GM23338 (cell line): ENCODE data around the gene SFT2D1.

Source experiments
- CREB1 ChIP-seq: fragments of 250-450 bp; sonication (Bioruptor Pico); IDR thresholded peaks from 2 replicates; pipeline ENCODE4 v1.5.0; 2020; ENCODE audit warnings: low read depth, mild to moderate bottlenecking, moderate library complexity
- EZH2 ChIP-seq: fragments of 200-600 bp; sonication (generic); IDR thresholded peaks from one replicate; pipeline ENCODE4 v1.8.0; 2017; ENCODE audit warnings: antibody characterized with exemption, mild to moderate bottlenecking, low read depth; ENCODE audit not compliant: unreplicated experiment
- EZH2phosphoT487 ChIP-seq: fragments of 200-600 bp; sonication (generic); IDR thresholded peaks from one replicate; pipeline ENCODE4 v1.8.1; 2018; ENCODE audit warnings: antibody characterized with exemption; ENCODE audit not compliant: unreplicated experiment
- JUNB ChIP-seq: IDR thresholded peaks from one replicate; pipeline ENCODE4 v1.6.1; 2016; ENCODE audit warnings: antibody characterized with exemption; ENCODE audit not compliant: unreplicated experiment
- POLR2AphosphoS5 ChIP-seq: IDR thresholded peaks from 2 replicates; pipeline ENCODE4 v1.6.1; 2016; ENCODE audit warnings: antibody characterized with exemption, low read depth
- STAT1 ChIP-seq: IDR thresholded peaks from one replicate; pipeline ENCODE4 v1.6.1; 2016; ENCODE audit warnings: antibody characterized with exemption; ENCODE audit not compliant: unreplicated experiment
- ZNF114 ChIP-seq: fragments of 250-450 bp; sonication (Bioruptor Pico); IDR thresholded peaks from 2 replicates; pipeline ENCODE4 v1.5.0; 2020; ENCODE audit warnings: mild to moderate bottlenecking, moderate library complexity
- ZNF331 ChIP-seq: fragments of 250-450 bp; sonication (Bioruptor Pico); IDR thresholded peaks from 2 replicates; pipeline ENCODE4 v1.5.0; 2020; ENCODE audit warnings: low read depth, mild to moderate bottlenecking, moderate library complexity
- TF ChIP-seq, protein P1 (sequence below), 2 experiments: fragments of 200-600 bp in 1 of 2; sonication (generic) in 1 of 2; conservative IDR thresholded peaks; 2 replicates each; pipeline versions ENCODE4 v1.5.1 to v1.6.1; 2016 to 2017; ENCODE audit warnings: antibody characterized with exemption in 2 of 2, low read depth in 2 of 2, mild to moderate bottlenecking in 2 of 2, moderate library complexity in 1 of 2
- TF ChIP-seq, protein P2 (sequence below): IDR thresholded peaks from 2 replicates; pipeline ENCODE4 v1.6.1; 2016; ENCODE audit warnings: antibody characterized with exemption
- TF ChIP-seq, protein P3 (sequence below): IDR thresholded peaks from one replicate; pipeline ENCODE4 v1.6.1; 2018; ENCODE audit warnings: antibody characterized with exemption; ENCODE audit not compliant: unreplicated experiment

DNA sequence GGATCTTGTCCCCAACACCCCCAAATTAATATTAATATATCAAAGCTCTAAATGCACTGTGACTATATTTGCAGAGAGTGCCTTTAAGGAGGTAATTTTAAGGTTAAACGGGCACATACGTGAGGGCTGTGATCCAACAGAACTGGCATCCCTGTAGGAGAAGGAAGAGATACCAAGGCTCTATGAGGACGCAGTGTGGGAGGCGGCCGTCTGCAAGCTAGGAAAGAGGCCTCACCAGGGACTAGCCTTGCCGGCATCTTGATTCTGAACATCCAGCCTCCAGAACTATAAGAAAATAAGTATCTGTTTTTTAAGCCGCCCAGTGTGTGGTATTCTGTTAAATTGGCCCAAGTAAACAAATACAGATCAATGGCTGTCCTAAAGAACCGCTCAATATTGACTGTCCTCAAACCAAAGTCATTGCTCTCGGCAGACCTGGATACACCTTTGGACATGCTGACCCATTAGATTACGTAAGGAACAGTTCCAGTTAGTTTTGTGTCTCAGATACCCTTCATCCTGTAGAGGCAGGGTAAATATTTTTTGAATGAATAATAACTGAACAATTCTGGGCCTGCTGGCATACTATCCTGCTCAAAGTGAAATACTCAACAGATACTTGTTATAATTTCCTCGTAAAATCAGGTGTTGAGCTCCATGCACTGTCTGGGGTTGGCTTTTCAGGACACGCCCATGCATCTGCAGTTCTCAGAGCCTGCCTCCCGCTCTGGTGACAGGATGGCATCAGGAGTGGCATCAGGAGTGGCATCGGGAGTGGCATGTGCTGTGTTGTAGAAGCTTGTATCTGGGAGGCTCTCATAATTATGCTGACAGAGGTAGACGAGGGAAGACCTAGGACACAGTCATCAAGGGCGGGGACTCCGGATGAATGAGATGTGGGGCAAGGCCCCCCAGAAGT lies 40.5 kb downstream of the SFT2D1 start:
- no peak for TF ChIP-seq POLR2AphosphoS5
- no peak for TF ChIP-seq EZH2phosphoT487
- TF ChIP-seq, protein P1, sequence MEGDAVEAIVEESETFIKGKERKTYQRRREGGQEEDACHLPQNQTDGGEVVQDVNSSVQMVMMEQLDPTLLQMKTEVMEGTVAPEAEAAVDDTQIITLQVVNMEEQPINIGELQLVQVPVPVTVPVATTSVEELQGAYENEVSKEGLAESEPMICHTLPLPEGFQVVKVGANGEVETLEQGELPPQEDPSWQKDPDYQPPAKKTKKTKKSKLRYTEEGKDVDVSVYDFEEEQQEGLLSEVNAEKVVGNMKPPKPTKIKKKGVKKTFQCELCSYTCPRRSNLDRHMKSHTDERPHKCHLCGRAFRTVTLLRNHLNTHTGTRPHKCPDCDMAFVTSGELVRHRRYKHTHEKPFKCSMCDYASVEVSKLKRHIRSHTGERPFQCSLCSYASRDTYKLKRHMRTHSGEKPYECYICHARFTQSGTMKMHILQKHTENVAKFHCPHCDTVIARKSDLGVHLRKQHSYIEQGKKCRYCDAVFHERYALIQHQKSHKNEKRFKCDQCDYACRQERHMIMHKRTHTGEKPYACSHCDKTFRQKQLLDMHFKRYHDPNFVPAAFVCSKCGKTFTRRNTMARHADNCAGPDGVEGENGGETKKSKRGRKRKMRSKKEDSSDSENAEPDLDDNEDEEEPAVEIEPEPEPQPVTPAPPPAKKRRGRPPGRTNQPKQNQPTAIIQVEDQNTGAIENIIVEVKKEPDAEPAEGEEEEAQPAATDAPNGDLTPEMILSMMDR (conservative IDR thresholded peaks at IDR 0.05; ENCODE audit: low read depth in 2 of 2), result no peak
- TF ChIP-seq JUNB, result no peak
- TF ChIP-seq, protein P2, sequence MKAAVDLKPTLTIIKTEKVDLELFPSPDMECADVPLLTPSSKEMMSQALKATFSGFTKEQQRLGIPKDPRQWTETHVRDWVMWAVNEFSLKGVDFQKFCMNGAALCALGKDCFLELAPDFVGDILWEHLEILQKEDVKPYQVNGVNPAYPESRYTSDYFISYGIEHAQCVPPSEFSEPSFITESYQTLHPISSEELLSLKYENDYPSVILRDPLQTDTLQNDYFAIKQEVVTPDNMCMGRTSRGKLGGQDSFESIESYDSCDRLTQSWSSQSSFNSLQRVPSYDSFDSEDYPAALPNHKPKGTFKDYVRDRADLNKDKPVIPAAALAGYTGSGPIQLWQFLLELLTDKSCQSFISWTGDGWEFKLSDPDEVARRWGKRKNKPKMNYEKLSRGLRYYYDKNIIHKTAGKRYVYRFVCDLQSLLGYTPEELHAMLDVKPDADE, result no peak
- TF ChIP-seq, protein P3, sequence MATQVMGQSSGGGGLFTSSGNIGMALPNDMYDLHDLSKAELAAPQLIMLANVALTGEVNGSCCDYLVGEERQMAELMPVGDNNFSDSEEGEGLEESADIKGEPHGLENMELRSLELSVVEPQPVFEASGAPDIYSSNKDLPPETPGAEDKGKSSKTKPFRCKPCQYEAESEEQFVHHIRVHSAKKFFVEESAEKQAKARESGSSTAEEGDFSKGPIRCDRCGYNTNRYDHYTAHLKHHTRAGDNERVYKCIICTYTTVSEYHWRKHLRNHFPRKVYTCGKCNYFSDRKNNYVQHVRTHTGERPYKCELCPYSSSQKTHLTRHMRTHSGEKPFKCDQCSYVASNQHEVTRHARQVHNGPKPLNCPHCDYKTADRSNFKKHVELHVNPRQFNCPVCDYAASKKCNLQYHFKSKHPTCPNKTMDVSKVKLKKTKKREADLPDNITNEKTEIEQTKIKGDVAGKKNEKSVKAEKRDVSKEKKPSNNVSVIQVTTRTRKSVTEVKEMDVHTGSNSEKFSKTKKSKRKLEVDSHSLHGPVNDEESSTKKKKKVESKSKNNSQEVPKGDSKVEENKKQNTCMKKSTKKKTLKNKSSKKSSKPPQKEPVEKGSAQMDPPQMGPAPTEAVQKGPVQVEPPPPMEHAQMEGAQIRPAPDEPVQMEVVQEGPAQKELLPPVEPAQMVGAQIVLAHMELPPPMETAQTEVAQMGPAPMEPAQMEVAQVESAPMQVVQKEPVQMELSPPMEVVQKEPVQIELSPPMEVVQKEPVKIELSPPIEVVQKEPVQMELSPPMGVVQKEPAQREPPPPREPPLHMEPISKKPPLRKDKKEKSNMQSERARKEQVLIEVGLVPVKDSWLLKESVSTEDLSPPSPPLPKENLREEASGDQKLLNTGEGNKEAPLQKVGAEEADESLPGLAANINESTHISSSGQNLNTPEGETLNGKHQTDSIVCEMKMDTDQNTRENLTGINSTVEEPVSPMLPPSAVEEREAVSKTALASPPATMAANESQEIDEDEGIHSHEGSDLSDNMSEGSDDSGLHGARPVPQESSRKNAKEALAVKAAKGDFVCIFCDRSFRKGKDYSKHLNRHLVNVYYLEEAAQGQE, result no peak
- no peak for TF ChIP-seq EZH2
- TF ChIP-seq STAT1, result no peak
- TF ChIP-seq CREB1 (CRISPR knock-in tag), result no peak
- TF ChIP-seq ZNF114 (CRISPR knock-in tag), result no peak
- TF ChIP-seq ZNF331 (CRISPR knock-in tag), result no peak
